Sigmoid colon (tissue), 4 donors: ENCODE measurements around the gene SORCS1.

Experiments used
- POLR2A ChIP-seq, 2 donors: fragments of 450-650 bp; IDR thresholded peaks; one replicate each; pipeline ENCODE4 v1.6.1; 2016; ENCODE audit warnings: antibody characterized with exemption in 2 of 2, mild to moderate bottlenecking in 2 of 2, moderate library complexity in 2 of 2
- POLR2AphosphoS5 ChIP-seq, 4 donors: sonication (generic); formaldehyde crosslinking; IDR thresholded peaks; one replicate each; pipeline ENCODE4 v1.6.1; 2017; ENCODE audit warnings: antibody characterized with exemption in 4 of 4
- TF ChIP-seq, protein P1 (sequence below), 4 experiments: fragments of 450-650 bp in 3 of 4; fragments of 200-600 bp in 1 of 4; IDR thresholded peaks; one replicate each; pipeline ENCODE4 v1.5.1; 2016 to 2019; ENCODE audit warnings: antibody characterized with exemption in 4 of 4, mild to moderate bottlenecking in 3 of 4, moderate library complexity in 2 of 4

DNA sequence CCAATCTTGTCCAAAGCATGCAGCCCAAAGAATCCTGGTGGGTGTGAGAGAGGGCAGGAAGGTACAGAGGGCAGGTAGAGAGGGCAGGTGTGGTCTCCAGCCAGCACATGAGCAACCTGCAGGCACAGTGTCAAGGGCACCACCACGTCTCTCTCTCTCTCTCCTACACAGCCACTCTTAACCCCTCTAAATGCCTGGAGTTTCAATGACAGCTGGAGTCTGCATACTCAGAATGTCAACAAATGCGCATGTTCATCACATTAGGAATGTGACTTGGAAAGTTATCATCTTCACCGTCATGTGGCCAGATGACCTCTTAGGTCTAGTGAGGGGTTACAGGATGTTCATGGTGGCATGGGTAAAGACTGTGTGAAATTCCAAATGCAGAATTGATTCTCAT, 456.8 kb downstream of the SORCS1 start:
- TF ChIP-seq, protein P1, sequence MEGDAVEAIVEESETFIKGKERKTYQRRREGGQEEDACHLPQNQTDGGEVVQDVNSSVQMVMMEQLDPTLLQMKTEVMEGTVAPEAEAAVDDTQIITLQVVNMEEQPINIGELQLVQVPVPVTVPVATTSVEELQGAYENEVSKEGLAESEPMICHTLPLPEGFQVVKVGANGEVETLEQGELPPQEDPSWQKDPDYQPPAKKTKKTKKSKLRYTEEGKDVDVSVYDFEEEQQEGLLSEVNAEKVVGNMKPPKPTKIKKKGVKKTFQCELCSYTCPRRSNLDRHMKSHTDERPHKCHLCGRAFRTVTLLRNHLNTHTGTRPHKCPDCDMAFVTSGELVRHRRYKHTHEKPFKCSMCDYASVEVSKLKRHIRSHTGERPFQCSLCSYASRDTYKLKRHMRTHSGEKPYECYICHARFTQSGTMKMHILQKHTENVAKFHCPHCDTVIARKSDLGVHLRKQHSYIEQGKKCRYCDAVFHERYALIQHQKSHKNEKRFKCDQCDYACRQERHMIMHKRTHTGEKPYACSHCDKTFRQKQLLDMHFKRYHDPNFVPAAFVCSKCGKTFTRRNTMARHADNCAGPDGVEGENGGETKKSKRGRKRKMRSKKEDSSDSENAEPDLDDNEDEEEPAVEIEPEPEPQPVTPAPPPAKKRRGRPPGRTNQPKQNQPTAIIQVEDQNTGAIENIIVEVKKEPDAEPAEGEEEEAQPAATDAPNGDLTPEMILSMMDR (IDR thresholded peaks at IDR 0.05) = no peak
- no peak for TF ChIP-seq POLR2A (IDR thresholded peaks at IDR 0.05)
- TF ChIP-seq POLR2AphosphoS5 (IDR thresholded peaks at IDR 0.05) = no peak
